RPMI7951 (cell line): ENCODE data around the gene UGT1A8. TPM values are rescaled to one million over a fixed set of nuclear protein-coding genes. Genes with fewer than 3 reads are reported as not detected.
"Not testable (repeated sequence)": the region's sequence is repeated elsewhere in the genome, so short reads cannot be mapped to it uniquely, and the experiment has no call there.

Experiments used
- DNase-seq: peaks from one replicate; pipeline ENCODE4 v3.0.0-alpha.2; 2012; ENCODE audit warnings: low read depth
- total RNA-seq: library from RNA; depleted of rRNA; stranded (reverse); fragments of >200 nt; shearing (Covaris generic); gene quantifications from 2 replicates; pipeline ENCODE4 v1.2.3, GENCODE V29; 2014

Gene UGT1A8
- total RNA-seq, 1 experiment from 2014 or later, result not detected

- no peak for DNase-seq
Measured at GRCh38 chr2:233639860-233640259, 22.4 kb downstream of the UGT1A8 start.

- peak; percentile 19 for DNase-seq
Measured at GRCh38 chr2:233643128-233643527, 25.7 kb downstream of the UGT1A8 start.

GRCh38 chr2:233646033-233646432 is 28.6 kb downstream of the UGT1A8 start:
- not testable (repeated sequence) for DNase-seq

GRCh38 chr2:233650981-233651380 is 33.5 kb downstream of the UGT1A8 start:
- DNase-seq, result no peak

- no peak for DNase-seq
Measured at GRCh38 chr2:233651430-233651829, 34.0 kb downstream of the UGT1A8 start.

GRCh38 chr2:233654501-233654900 is 37.1 kb downstream of the UGT1A8 start:
- DNase-seq, result no peak

- DNase-seq, result no peak
Measured at GRCh38 chr2:233655043-233655442, 37.6 kb downstream of the UGT1A8 start.

- DNase-seq, result not testable (repeated sequence)
Measured at GRCh38 chr2:233655943-233656342, 38.5 kb downstream of the UGT1A8 start.

GRCh38 chr2:233656443-233656842 is 39.0 kb downstream of the UGT1A8 start:
- DNase-seq, result no peak

GRCh38 chr2:233658610-233659009 is 41.2 kb downstream of the UGT1A8 start:
- DNase-seq, result no peak

- DNase-seq, result no peak
Measured at GRCh38 chr2:233663911-233664310, 46.5 kb downstream of the UGT1A8 start.

GRCh38 chr2:233668605-233669260 is 51.3 kb downstream of the UGT1A8 start:
- no peak for DNase-seq

GRCh38 chr2:233671290-233672161 is 54.1 kb downstream of the UGT1A8 start, which contains the start of gene UGT1A9:
UGT1A9 (plus strand) TSS chr2:233671898; CDS start chr2:233671935, 37 bp downstream.
- DNase-seq, result no peak

- DNase-seq, result no peak
Measured at GRCh38 chr2:233672886-233673285, 55.5 kb downstream of the UGT1A8 start.

- no peak for DNase-seq
Measured at GRCh38 chr2:233673896-233674295, 56.5 kb downstream of the UGT1A8 start.

- no peak for DNase-seq
Measured at GRCh38 chr2:233674314-233674713, 56.9 kb downstream of the UGT1A8 start.

GRCh38 chr2:233674995-233675394 is 57.6 kb downstream of the UGT1A8 start:
- DNase-seq, result peak; percentile 7

GRCh38 chr2:233676046-233676445 is 58.6 kb downstream of the UGT1A8 start:
- peak; percentile 15 for DNase-seq

- no peak for DNase-seq
Measured at GRCh38 chr2:233679196-233679595, 61.8 kb downstream of the UGT1A8 start.

GRCh38 chr2:233680361-233681045 is 63.1 kb downstream of the UGT1A8 start:
- DNase-seq, result no peak

- DNase-seq, result no peak
Measured at GRCh38 chr2:233681521-233682099, 64.2 kb downstream of the UGT1A8 start, which contains the start of gene UGT1A7. UGT1A7 (plus strand) TSS chr2:233681901; CDS start chr2:233681938, 37 bp downstream.

GRCh38 chr2:233684640-233685039 is 67.2 kb downstream of the UGT1A8 start:
- DNase-seq, result no peak
